Thyroid gland (tissue), 4 donors: Measurements from ENCODE around the gene POLD2. TPM values are rescaled to one million over a fixed set of nuclear protein-coding genes. Genes with fewer than 3 reads are reported as not detected.

Source experiments
- DNase-seq, 2 donors: peaks; one replicate each; pipeline ENCODE4 v3.0.0-alpha.2; 2019
- H3K27ac ChIP-seq, 3 donors: fragments of 200-600 bp; sonication (generic); 1 replicate in 2 of 3; 2 replicates in 1 of 3; pipeline ENCODE4 v1.5.1; 2016 to 2019; ENCODE audit warnings: mild to moderate bottlenecking in 1 of 3, moderate library complexity in 1 of 3
- H3K27me3 ChIP-seq: fragments of 200-600 bp; sonication (generic); one replicate; pipeline ENCODE4 v1.5.1; 2019
- H3K36me3 ChIP-seq, 2 donors: fragments of 200-600 bp; sonication (generic); one replicate each; pipeline ENCODE4 v1.5.1; 2016 to 2019
- H3K4me1 ChIP-seq, 2 donors: fragments of 200-600 bp; sonication (generic); one replicate each; pipeline ENCODE4 v1.5.1; 2017 to 2019
- H3K4me3 ChIP-seq, 3 donors: fragments of 200-600 bp; sonication (generic); replicated peaks in 1 of 3; 1 replicate in 2 of 3; 2 replicates in 1 of 3; pipeline ENCODE4 v1.5.1; 2016; ENCODE audit warnings: mild to moderate bottlenecking in 1 of 3
- H3K9me3 ChIP-seq: fragments of 200-600 bp; sonication (generic); one replicate; pipeline ENCODE4 v1.5.1; 2017
- CTCF ChIP-seq, 6 experiments: fragments of 200-600 bp in 3 of 6; fragments of 450-650 bp in 3 of 6; sonication (generic) in 3 of 6; IDR thresholded peaks; one replicate each; pipeline ENCODE4 v1.5.1; 2016 to 2019; ENCODE audit warnings: antibody characterized with exemption in 6 of 6, mild to moderate bottlenecking in 2 of 6, inconsistent platforms in 1 of 6, moderate library complexity in 1 of 6
- POLR2A ChIP-seq, 2 donors: fragments of 450-650 bp; IDR thresholded peaks; one replicate each; pipeline ENCODE4 v1.6.1; 2017; ENCODE audit warnings: antibody characterized with exemption in 2 of 2, mild to moderate bottlenecking in 2 of 2, moderate library complexity in 1 of 2
- WGBS, 2 donors: methylation state at CpG; one replicate each; pipeline ENCODE4 v1.1.5; 2017; 5-methylcytosine and 5-hydroxymethylcytosine counted together
- intact Hi-C: fragments of 100-400 bp; cut with DNase I; formaldehyde crosslinking; loops from one replicate; pipeline ENCODE4 v1.15.1; 2023
- total RNA-seq, 4 donors: library from RNA; depleted of rRNA; stranded (reverse); fragments of >200 nt; gene quantifications; one replicate each; pipeline ENCODE4 v1.2.3, GENCODE V29; 2016

The POLD2 gene
- total RNA-seq, 4 donors from 2014 or later: 48.8 to 65.8 (median 55.1) TPM

DNA sequence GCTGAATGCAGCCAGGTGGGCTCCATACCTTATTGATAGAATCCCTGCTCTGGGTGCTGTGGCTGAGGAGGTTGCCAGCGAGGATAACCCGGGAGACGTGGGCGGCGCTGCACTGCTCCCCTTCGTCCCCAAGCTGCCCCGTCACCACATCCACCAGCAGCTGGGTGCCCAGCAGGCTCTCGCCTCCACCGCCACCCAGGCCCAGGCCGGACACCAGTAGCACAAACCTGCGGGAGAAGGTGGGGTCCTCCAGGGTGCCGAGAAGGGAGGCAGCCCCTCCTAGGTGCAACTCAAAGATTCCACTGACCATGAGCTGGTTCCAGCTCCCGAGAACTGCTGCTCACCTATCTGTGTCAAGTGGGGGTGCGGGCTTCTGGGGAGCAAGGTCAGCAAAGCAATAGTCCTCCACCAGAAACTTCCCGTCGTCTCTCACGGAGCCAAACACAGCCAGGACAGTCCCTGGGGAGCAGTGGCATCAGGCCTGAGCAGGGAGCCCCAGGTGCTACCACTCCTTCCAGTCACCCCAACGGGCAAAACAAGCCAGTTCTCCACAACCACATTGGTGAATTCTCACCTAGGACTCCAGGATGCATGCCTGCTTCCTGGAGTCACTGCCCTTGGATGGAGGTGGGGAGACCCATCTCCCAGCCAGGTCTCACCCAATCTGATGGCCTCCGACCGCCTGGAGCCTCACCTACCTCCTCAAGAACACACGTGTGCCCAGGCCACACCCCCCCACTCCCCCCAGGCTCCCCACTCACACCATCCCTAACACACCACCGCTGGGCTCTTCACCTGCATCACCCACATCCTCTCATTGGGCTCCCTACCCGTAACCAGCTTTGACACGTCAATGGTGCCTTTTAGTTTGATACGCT is 6.3 kb downstream of the POLD2 start:
- Histone ChIP-seq H3K27ac (no peak overlapping the region), H3K36me3 (peaks cover 9 to 21% of the 10 kb centered on the region in 2 donors), H3K4me3 (no peak overlapping the region), H3K4me1 (no peaks in the 10 kb centered on the region), H3K9me3 (no peaks in the 10 kb centered on the region), H3K27me3 (no peaks in the 10 kb centered on the region)
- intact Hi-C loops: loop anchor here (5.0 kb wide), 1 partner anchor 40 kb away; no protein-coding TSS in a partner anchor
- WGBS, 2 donors: 86 to 94% methylated on average over 12 to 15 of the region's 25 CpGs
- DNase-seq: no peak
- no peak for TF ChIP-seq POLR2A (IDR thresholded peaks at IDR 0.05)
- no peak for TF ChIP-seq CTCF (IDR thresholded peaks at IDR 0.05)

- intact Hi-C loops: loop anchor here (5.0 kb wide), 1 partner anchor 39 kb away; no protein-coding TSS in a partner anchor
- no peak overlapping the region for H3K4me3 ChIP-seq
- DNase-seq: no peak
- no peaks in the 10 kb centered on the region for H3K9me3 ChIP-seq
- no peaks in the 10 kb centered on the region for H3K27me3 ChIP-seq
- H3K4me1 ChIP-seq: no peaks in the 10 kb centered on the region
- 85 to 95% methylated on average over 11 to 13 of the region's 17 CpGs for WGBS, 2 donors
- H3K27ac ChIP-seq: no peak overlapping the region
- TF ChIP-seq CTCF (IDR thresholded peaks at IDR 0.05) (no peak), POLR2A (IDR thresholded peaks at IDR 0.05) (no peak)
- H3K36me3 ChIP-seq: peaks cover 9 to 18% of the 10 kb centered on the region in 2 donors
These were observed 7.1 kb downstream of the POLD2 start for GRCh38 chr7:44116087-44116788.

DNA sequence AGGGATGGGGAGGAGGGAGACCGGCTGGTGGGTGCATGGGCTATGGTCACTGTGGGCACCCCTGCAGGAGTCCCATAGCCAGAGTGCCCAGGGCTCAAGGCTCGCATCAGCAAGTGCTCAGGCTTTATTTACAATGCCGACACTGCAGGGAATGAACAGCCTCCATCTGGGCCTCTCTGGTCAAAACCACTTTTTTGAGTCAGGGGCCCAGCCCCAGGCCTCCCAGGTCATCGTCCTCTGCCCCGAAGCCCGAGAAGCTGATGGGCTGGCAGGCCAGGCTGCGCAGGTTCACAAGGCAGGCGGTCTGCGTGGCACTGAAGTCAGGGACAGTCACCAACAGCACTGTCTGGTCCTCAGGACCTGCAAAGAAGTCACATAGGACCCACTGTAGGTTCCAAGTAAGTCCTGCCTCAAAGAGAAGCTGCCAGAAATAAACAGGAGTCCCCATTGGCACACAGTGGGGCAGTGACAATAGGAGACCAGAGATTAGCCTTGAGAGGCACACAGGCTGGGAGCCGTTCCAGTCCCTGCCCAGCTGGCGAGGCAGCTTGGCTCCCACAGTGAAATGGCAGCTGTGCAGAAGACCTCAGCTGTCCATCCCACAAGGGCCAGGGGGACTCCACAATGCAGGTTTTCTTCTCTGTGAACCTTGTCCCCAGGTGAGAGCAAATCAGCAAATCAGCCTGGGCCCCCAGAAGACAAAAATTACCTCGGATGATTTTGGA is 8.6 kb downstream of the POLD2 start:
- H3K36me3 ChIP-seq: peaks cover 2 to 12% of the 10 kb centered on the region in 2 donors

GRCh38 chr7:44113764-44114354 is 9.5 kb downstream of the POLD2 start:
- no peak for DNase-seq
- Histone ChIP-seq H3K36me3 (peaks cover 0 to 12% of the 10 kb centered on the region in 2 donors), H3K27me3 (no peaks in the 10 kb centered on the region), H3K4me1 (no peaks in the 10 kb centered on the region), H3K4me3 (no peak overlapping the region), H3K27ac (no peak overlapping the region), H3K9me3 (no peaks in the 10 kb centered on the region)
- intact Hi-C loops: no loop called here
- no peak for TF ChIP-seq POLR2A (IDR thresholded peaks at IDR 0.05)
- no peak for TF ChIP-seq CTCF (IDR thresholded peaks at IDR 0.05)
- 94 to 95% methylated on average over 7 to 24 of the region's 24 CpGs for WGBS, 2 donors

More for the DNA sequence above, 8.6 kb downstream of the POLD2 start:
- intact Hi-C loops: loop anchor here (5.0 kb wide), 1 partner anchor 37 kb away; no protein-coding TSS in a partner anchor
- H3K9me3 ChIP-seq: no peaks in the 10 kb centered on the region
- no peak overlapping the region for H3K4me3 ChIP-seq
- no peak for DNase-seq
- 91 to 93% methylated on average over 10 to 12 of the region's 12 CpGs for WGBS, 2 donors
- no peak overlapping the region for H3K27ac ChIP-seq
- no peaks in the 10 kb centered on the region for H3K4me1 ChIP-seq
- no peak for TF ChIP-seq POLR2A (IDR thresholded peaks at IDR 0.05)
- TF ChIP-seq CTCF (IDR thresholded peaks at IDR 0.05): no peak
- H3K27me3 ChIP-seq: no peaks in the 10 kb centered on the region
